ENCODE data around the gene SYNE3.

GRCh38 chr14:95480109-95480886 is 36.2 kb downstream of the SYNE3 start:
- TF ChIP-seq TAF1 (IDR thresholded peaks at IDR 0.05; ENCODE audit: borderline replicate concordance, low read depth, low read length) (peak; percentile 57; the same call in 1 of the 2 replicates), POLR2A (IDR thresholded peaks at IDR 0.05; ENCODE audit: low read depth, low read length) (peak; percentile 48), BRCA1 (IDR thresholded peaks at IDR 0.05; ENCODE audit: low read depth, low read length) (no peak)

Data from GM12878 (cell line).